ENCODE data around the gene PEAK3. TPM values are rescaled to one million over a fixed set of nuclear protein-coding genes. Genes with fewer than 3 reads are reported as not detected.

Gene PEAK3
- total and polyA plus RNA-seq, 7 donors = under 0.01 to 0.82 (median 0.55) TPM

DNA sequence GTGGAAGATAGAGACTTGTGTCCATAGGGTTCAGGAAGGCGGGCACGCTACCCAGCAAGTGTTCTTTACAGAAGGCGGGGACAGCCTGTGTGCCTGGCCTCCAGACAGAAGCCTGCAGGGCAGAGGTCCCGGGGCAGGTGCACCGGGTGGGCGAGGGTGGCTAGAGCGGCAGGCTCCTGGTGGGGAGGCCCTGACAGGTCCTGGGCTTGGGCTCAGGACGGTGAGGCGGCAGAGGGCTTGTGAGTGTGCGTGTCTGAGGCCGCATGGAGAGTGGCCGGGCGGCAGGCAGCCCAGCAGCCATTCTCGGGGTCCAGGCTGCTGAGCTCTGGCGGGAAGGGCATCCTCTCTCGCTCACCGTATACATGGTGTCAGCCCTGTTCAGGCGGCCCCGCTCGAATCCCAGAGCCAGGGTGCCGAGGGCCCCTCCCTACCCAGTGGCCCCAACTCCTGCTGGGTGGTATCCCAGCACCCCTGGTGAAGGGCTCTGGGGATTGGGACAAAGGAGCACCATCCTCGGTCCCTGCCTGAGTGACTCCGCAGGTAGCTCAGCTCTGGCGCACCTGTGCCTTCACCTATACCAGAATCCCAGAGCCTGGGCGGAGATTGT lies 35.9 kb downstream of the PEAK3 start:
- WGBS, 2 donors = 93% methylated on average over 25 of the region's 25 CpGs
- Histone ChIP-seq H3K4me3 (no peak overlapping the region), H3K9me3 (no peaks in the 10 kb centered on the region), H3K27ac (no peak overlapping the region), H3K4me1 (peaks cover 0 to 46% (median 31%) of the 10 kb centered on the region in 4 donors), H3K36me3 (peaks cover 38 to 64% (median 54%) of the 10 kb centered on the region in 4 donors), H3K27me3 (peaks cover 17 to 21% (median 18%) of the 10 kb centered on the region in 3 donors)
- TF ChIP-seq, protein P1, sequence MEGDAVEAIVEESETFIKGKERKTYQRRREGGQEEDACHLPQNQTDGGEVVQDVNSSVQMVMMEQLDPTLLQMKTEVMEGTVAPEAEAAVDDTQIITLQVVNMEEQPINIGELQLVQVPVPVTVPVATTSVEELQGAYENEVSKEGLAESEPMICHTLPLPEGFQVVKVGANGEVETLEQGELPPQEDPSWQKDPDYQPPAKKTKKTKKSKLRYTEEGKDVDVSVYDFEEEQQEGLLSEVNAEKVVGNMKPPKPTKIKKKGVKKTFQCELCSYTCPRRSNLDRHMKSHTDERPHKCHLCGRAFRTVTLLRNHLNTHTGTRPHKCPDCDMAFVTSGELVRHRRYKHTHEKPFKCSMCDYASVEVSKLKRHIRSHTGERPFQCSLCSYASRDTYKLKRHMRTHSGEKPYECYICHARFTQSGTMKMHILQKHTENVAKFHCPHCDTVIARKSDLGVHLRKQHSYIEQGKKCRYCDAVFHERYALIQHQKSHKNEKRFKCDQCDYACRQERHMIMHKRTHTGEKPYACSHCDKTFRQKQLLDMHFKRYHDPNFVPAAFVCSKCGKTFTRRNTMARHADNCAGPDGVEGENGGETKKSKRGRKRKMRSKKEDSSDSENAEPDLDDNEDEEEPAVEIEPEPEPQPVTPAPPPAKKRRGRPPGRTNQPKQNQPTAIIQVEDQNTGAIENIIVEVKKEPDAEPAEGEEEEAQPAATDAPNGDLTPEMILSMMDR (IDR thresholded peaks at IDR 0.05) = no peak
- no peak for TF ChIP-seq EP300 (IDR thresholded peaks at IDR 0.05)
- no peak for TF ChIP-seq POLR2A (IDR thresholded peaks at IDR 0.05)
- intact Hi-C loops (cut with DNase I) = no loop called here
- DNase-seq = no peak

DNA sequence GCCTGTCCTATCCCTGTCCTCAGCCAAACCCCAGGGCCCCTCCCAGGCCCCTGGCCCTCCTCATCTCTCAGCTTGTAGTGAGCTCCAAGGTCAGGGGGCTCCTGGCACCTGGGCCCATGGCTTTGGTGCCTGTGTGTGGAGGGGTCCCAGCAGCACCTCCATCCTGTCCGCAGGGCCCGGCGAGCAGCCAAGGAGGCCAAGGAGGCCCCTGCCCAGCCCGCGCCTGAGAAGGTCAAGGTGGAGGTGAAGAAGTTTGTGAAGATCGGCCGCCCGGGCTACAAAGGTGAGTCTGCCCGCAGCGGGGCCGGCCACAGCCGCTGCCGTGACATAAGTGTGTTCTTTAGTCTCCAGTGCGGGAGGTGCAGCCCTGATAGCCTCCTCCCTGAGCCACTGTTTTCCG lies 36.7 kb downstream of the PEAK3 start:
- Histone ChIP-seq H3K36me3 (peaks cover 38 to 64% (median 54%) of the 10 kb centered on the region in 4 donors), H3K27me3 (peaks cover 8 to 13% (median 9%) of the 10 kb centered on the region in 3 donors), H3K9me3 (no peaks in the 10 kb centered on the region), H3K4me1 (peaks cover 0 to 46% (median 31%) of the 10 kb centered on the region in 4 donors), H3K4me3 (no peak overlapping the region), H3K27ac (no peak overlapping the region)
- WGBS, 2 donors = 97 to 98% methylated on average over 15 of the region's 15 CpGs
- intact Hi-C loops (cut with DNase I) = no loop called here
- DNase-seq = no peak
- no peak for TF ChIP-seq POLR2AphosphoS5 (IDR thresholded peaks at IDR 0.05)

DNA sequence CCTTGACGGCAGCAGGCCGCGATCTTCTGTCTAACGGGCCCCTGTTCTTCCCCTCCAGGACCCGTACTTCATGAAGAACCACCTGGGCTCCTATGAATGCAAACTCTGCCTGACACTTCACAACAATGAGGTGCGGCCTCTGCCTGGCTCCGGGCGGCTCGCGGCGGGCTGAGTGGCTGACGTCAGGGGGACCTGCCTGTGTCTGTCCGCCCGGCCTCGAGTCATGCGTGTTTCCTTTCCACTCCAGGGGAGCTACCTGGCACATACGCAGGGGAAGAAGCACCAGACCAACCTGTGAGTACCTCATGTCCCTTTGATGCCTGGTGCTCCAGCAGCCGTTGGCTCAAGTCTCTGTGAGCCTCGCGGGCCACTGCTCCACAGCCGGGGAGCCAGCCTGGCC lies 37.5 kb downstream of the PEAK3 start:
- Histone ChIP-seq H3K36me3 (peaks cover 38 to 64% (median 54%) of the 10 kb centered on the region in 4 donors), H3K4me1 (peaks cover 0 to 52% (median 36%) of the 10 kb centered on the region in 4 donors), H3K9me3 (no peaks in the 10 kb centered on the region), H3K4me3 (no peak overlapping the region), H3K27ac (no peak overlapping the region), H3K27me3 (peaks cover under 1 to 5% (median 1%) of the 10 kb centered on the region in 3 donors)
- DNase-seq = no peak
- intact Hi-C loops (cut with DNase I) = no loop called here
- WGBS, 2 donors = 89 to 91% methylated on average over 21 of the region's 21 CpGs
- TF ChIP-seq POLR2AphosphoS5 (IDR thresholded peaks at IDR 0.05) = no peak
- TF ChIP-seq POLR2A (IDR thresholded peaks at IDR 0.05) = no peak
- TF ChIP-seq EP300 (IDR thresholded peaks at IDR 0.05) = no peak
- TF ChIP-seq, protein P1 (IDR thresholded peaks at IDR 0.05) = no peak

DNA sequence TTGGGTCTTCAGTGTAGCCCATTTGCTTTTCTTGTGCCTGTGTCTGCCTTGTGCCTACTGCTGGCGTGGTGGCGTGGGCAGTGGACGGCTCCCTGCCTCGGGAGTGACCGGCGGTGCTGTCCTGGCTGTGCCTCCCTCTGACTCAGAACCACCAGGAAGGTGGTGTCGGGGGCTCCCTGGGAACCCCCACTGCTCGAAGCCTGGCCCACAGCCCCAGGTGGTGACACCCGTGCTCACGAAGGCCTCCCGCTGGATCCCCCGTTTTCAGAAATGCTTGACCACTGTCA lies 37.9 kb downstream of the PEAK3 start:
- H3K9me3 ChIP-seq = no peaks in the 10 kb centered on the region
- no peak for TF ChIP-seq EP300 (IDR thresholded peaks at IDR 0.05)
- no peak for TF ChIP-seq POLR2A (IDR thresholded peaks at IDR 0.05)
- TF ChIP-seq, protein P1 (IDR thresholded peaks at IDR 0.05) = no peak
- TF ChIP-seq POLR2AphosphoS5 (IDR thresholded peaks at IDR 0.05) = no peak
- H3K36me3 ChIP-seq = peaks cover 38 to 61% (median 54%) of the 10 kb centered on the region in 4 donors
- peaks cover 0 to 56% (median 40%) of the 10 kb centered on the region in 4 donors for H3K4me1 ChIP-seq
- no peak overlapping the region for H3K4me3 ChIP-seq
- WGBS, 2 donors = 55 to 82% methylated on average over 12 of the region's 12 CpGs
- intact Hi-C loops (cut with DNase I) = no loop called here
- H3K27me3 ChIP-seq = peaks cover 0 to under 1% (median 0%) of the 10 kb centered on the region in 3 donors
- H3K27ac ChIP-seq = no peak overlapping the region
- no peak for DNase-seq

DNA sequence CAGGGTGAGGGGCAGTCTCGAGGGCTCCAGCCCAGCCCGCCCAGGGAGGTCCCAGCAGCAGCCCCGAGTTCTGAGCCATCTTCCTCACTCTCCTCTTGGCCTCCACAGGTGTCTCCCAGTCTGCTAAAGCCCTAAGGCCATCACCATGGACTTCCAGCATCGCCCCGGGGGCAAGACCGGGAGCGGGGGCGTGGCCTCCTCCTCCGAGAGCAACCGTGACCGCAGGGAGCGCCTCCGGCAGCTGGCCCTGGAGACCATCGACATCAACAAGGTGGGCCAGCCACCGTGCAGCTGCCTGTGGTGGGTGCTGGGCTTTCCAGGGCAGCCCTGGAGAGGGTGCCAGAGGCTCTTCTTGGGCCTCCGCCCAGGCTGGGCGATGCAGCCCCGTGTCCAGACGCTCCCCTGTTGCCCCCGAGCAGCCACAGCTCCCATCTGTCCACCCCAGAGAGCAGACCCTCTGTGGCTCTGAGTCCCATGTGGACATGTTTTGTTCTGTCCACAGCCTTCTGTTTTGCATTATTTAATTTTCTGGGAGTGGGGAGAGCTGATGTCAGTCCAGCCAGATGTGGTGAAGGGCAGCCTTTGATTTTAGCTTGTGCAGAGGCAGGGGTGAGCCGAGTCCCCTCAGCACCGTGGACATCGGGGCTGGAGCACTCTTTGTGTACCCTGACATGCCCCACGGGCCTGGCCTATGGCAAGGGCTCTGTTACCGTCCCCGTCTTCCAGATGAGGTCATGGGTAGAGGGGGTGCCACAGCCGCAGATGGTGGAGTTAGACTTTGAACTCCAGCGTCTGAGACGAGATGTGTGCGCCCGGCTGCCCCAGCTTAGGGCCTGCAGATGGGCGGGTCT lies 38.5 kb downstream of the PEAK3 start:
- peaks cover 0 to 62% (median 46%) of the 10 kb centered on the region in 4 donors for H3K4me1 ChIP-seq
- H3K9me3 ChIP-seq = no peaks in the 10 kb centered on the region
- 48 to 81% methylated on average over 32 of the region's 32 CpGs for WGBS, 2 donors
- no peak for DNase-seq
- TF ChIP-seq, protein P1 (IDR thresholded peaks at IDR 0.05) = no peak
- TF ChIP-seq EP300 (IDR thresholded peaks at IDR 0.05) (no peak), POLR2A (IDR thresholded peaks at IDR 0.05) (no peak), POLR2AphosphoS5 (IDR thresholded peaks at IDR 0.05) (no peak)
- intact Hi-C loops (cut with DNase I) = no loop called here
- H3K27ac ChIP-seq = no peak overlapping the region
- no peak overlapping the region for H3K4me3 ChIP-seq
- no peaks in the 10 kb centered on the region for H3K27me3 ChIP-seq
- peaks cover 38 to 55% (median 53%) of the 10 kb centered on the region in 4 donors for H3K36me3 ChIP-seq

Measured in sigmoid colon (tissue), 7 donors.